HG03469 (cell line): ENCODE measurements around the gene ATP9A.

Experiments used
- ATAC-seq: cut with Tn5 transposase; IDR thresholded peaks from one replicate; pipeline ENCODE4 v1.9.1; 2021; ENCODE audit warnings: mild to moderate bottlenecking, moderate library complexity, moderate number of reproducible peaks; ENCODE audit not compliant: unreplicated experiment

The ATP9A gene

DNA sequence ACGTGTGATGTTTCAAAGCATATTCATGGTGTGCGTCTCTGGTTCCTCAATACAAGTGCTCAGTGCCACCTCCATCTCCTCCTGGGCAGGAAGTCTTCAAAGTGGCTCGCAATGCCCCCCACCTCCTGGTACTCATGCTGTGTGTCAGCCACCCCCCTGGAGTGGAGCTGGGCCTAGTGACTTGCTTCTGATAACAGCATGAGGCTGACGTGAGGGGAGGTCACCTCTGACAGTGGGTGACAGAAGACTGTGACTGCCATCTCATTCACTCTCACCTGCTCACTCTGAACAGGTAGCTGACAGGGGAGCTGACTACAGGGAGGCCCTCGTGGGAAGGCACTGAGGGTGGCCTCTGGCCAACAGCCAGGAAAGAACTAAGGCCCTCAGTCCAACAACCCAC lies 133.3 kb downstream of the ATP9A start:
- no peak for ATAC-seq

DNA sequence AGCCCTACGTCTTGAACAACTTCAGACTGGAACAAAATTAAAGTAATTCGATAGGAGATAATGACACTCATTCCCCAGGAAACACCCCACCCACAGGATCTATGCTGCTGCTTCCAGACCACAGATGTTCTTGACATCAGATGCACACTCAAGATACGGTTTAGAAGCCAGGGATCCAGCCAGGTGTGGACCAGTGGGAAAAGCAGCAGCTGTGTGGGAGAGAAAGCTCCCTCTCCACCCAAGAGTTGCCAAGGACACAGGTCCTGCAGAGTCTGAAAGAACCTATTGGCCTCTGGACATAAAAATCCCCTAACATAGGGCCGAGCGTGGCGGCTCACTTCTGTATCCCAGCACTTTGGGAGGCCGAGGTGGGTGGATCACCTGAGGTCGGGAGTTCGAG lies 133.9 kb downstream of the ATP9A start:
- ATAC-seq, result no peak

- no peak for ATAC-seq
Observed at GRCh38 chr20:51633430-51633829, 134.8 kb downstream of the ATP9A start.

- no peak for ATAC-seq
Observed at GRCh38 chr20:51631953-51632352, 136.2 kb downstream of the ATP9A start.

DNA sequence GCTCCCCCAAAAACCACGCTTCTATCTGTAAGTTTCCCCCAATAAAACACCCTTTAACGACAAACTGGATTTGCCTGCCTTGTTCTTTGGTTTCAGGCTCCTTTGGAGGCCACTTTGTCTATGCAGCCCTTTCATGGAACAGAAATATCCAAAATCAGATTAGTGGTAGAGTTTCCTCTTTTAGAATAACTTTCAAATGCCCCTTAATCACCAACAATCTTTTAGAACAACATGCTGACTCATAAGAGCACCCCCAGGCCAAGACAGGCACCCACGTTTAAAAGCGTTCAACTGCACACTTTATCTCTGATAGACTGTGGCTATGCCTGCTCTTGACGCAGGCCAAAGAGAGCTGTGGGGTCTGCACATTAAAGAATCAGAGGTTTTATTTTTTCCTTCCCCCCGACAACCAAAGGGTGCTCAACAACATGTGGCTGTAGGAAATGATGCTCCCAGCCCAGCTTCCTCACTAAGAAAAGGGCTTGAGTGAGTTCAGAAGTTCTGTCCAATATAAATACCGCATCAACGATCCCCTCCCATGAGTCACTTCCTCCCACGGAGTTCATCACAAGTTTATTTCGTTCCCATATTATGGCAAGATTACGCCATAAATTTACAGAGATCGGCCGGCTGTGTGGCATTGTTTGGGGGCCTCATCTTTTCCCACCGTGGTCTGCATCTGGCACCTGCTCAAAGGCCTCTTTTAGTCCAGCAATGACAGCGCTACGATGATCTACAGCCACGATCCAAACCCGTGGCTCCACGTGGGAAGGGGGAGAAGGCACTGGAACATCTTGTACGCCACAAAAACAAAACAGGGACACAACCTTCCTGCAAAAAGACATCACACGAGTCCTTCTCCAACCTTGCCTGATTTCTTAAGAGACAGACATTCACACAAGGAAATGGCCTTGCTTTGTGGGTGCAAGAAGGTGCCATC lies 136.9 kb downstream of the ATP9A start:
- no peak for ATAC-seq

GRCh38 chr20:51629399-51630058 lies 138.7 kb downstream of the ATP9A start:
- ATAC-seq, result no peak

- ATAC-seq, result no peak
Observed at GRCh38 chr20:51628533-51629398, 139.4 kb downstream of the ATP9A start.

- ATAC-seq, result no peak
Observed at GRCh38 chr20:51627586-51627985, 140.6 kb downstream of the ATP9A start.

GRCh38 chr20:51625105-51625504 lies 143.1 kb downstream of the ATP9A start:
- no peak for ATAC-seq

DNA sequence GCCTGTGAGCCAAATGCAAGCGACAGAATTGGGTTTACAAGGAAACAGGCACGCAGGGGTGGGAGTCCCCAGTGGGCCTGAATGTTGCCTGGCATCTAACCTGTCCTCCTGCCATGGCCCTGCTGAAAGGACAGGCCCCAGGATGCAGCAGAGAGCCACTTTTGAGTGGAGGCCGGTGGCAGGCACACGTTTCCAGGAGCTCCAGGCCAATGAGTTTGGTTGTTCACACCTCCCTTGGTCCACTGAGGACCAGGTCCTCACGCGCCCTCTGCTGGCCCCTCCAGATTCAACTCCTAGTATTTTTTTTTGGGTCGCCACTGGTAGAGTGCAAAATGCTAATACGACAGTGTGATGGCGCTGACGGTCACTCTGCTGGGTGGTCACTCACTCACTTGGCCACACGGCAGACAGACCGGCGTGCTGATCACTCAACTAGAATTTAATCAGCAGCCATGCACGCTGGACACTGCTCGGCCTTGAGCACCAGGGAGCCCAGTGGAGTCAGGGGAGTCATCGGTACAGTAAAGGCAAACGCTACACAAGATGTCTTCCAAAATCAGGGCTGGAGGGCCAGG lies 143.9 kb downstream of the ATP9A start:
- ATAC-seq, result no peak

DNA sequence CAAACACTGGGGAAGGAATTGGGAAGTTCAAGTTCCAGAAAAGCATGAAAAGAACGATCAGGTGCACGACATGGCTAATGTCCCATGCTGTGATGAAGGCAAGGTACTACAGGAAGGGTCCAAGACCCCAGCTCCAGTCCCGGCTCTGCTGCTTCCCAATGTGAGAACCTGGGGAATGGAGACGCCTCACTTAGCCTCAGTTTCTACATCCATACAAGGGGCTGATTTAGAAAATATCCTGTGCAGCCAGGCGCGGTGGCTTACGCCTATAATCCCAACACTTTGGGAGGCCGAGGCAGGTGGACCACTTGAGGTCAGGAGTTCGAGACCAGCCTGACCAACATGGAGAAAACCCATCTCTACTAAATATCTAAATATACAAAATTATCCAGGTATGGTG lies 144.9 kb downstream of the ATP9A start:
- no peak for ATAC-seq

- ATAC-seq, result no peak
Observed at GRCh38 chr20:51622004-51622874, 146.0 kb downstream of the ATP9A start.

DNA sequence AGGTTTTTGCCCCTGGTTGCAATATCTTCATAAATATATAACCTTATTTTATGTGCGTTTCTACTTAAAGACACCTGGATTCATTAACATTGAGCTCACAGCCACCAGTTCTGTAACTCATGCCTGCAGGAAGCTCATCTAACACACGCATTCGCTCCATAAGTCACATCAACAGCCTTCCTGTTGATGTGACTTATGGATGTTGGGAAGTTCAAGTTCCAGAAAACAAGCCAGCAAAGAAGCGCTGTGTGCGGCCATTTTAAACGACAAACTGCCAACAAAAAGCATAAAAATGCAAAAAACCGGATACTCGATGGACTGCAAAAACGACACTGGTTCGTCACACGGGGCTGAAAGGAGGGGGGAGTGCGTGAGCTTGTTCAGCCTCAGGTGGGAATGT lies 147.8 kb downstream of the ATP9A start:
- no peak for ATAC-seq

- no peak for ATAC-seq
Observed at GRCh38 chr20:51616060-51616459, 152.1 kb downstream of the ATP9A start.

DNA sequence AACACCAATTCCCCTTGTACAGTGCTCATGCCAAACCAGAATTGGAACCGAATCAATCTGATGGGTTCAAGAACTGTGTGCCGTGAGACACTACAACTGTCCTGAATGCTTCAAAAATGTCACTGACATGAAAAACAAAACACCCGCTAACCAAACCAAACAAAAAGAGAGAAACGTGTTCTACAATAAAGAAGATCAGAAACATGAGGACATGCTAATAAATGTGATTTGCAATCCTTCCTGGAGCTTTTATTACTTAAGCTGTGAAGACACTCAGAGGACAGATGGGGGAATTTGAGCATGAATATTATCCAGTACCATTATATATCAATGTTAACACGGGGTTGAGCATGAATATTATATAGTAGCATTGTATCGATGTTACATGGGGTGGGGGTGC lies 153.5 kb downstream of the ATP9A start:
- no peak for ATAC-seq

DNA sequence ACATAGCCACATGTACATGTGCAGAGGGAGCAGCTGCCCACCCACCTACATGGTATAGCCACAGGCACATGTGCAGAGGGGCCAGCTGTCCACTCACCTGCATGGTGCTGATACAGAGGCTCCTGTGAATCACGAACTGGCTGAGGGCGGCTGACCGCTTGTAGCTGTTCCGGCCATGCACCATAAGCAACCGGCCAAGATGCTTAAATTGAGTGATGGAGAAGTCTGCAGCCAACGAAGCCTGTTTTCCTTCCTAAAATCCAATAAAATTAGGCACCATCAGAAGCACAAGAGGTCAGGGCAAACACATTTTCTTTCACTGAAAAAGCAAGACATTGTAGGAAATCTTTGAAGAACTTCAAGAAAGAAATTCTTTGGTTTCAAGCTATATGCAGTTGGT lies 154.6 kb downstream of the ATP9A start:
- no peak for ATAC-seq

GRCh38 chr20:51612896-51613295 lies 155.3 kb downstream of the ATP9A start:
- ATAC-seq, result no peak

GRCh38 chr20:51611625-51611890 lies 156.6 kb downstream of the ATP9A start:
- no peak for ATAC-seq

DNA sequence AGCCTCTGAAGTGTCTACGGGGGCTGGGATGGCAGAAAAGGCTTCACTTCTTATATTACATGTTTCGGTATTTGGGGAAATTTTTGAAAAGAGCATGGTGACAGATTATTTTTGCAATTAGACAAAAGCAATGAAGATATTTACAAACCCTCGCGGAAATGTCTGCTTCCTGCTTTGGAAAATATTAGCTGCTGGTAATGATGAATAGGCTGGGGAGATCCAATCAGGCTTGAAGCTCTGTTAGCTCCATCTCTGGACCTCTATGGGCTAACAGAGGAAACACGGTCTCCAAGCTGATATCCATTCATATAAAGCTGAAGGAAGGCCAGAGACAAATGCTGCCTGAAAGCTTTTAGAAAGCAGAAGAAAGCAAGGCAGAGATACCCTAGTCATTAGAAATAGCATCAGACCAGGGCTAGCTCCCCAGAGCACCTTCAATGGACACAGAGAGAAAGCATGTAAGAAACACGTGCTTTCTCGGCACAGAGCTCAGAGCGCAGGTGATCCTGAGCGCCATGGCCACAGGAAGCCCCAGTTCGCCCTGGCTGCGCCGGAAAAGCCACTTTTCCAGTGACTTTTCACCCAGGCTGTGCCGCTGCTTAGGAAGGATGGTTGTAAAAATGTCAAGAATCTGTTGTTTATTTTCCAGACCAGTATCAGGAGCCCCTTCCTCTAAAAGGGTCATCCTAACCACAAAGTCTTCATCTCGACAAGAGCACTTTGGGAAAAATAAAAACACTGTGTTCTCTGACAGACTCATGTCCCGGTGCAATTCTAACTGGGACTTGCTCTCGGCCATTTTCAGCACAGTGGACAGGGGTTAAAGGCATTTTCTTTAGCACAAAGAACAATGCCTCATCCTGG lies 157.2 kb downstream of the ATP9A start:
- ATAC-seq, result no peak
